Glutamatergic neuron (in vitro differentiated cells): ENCODE data around the gene SLC25A47. TPM values are rescaled to one million over a fixed set of nuclear protein-coding genes. Genes with fewer than 3 reads are reported as not detected.
"Not testable (repeated sequence)": the region's sequence is repeated elsewhere in the genome, so short reads cannot be mapped to it uniquely, and the experiment has no call there.

ENCODE experiments used
- DNase-seq: peaks from one replicate; pipeline ENCODE4 v3.0.0; 2022
- H3K27ac Mint-ChIP-seq: one replicate; pipeline ENCODE4 v1.8.0; 2020; ENCODE audit warnings: mild to moderate bottlenecking, mixed read lengths, inconsistent platforms; ENCODE audit not compliant: unreplicated experiment
- H3K27me3 Mint-ChIP-seq: one replicate; pipeline ENCODE4 v1.8.0; 2020; ENCODE audit warnings: mild to moderate bottlenecking, moderate library complexity, mixed read lengths, inconsistent platforms; ENCODE audit not compliant: unreplicated experiment
- H3K36me3 Mint-ChIP-seq: one replicate; pipeline ENCODE4 v1.8.0; 2020; ENCODE audit warnings: mild to moderate bottlenecking, mixed read lengths, inconsistent platforms; ENCODE audit not compliant: unreplicated experiment
- H3K4me1 Mint-ChIP-seq: one replicate; pipeline ENCODE4 v1.8.0; 2020; ENCODE audit warnings: mild to moderate bottlenecking, low read depth, mixed read lengths, inconsistent platforms; ENCODE audit not compliant: unreplicated experiment
- H3K4me3 Mint-ChIP-seq: one replicate; pipeline ENCODE4 v1.8.0; 2020; ENCODE audit warnings: mild to moderate bottlenecking, mixed read lengths, inconsistent platforms; ENCODE audit not compliant: unreplicated experiment
- H3K9me3 Mint-ChIP-seq: one replicate; pipeline ENCODE4 v1.8.0; 2020; ENCODE audit warnings: mild to moderate bottlenecking, moderate library complexity, mixed read lengths, inconsistent platforms; ENCODE audit not compliant: unreplicated experiment
- CTCF ChIP-seq: fragments of 200-600 bp; sonication (generic); IDR thresholded peaks from one replicate; pipeline ENCODE4 v1.5.0; 2021; ENCODE audit not compliant: partially characterized antibody, unreplicated experiment
- total RNA-seq: library from RNA; stranded (reverse); fragmentation: NEBNext Ultra II Directional; extraction: Animal tissue kit (Norgen Biotek cat#: 25700); gene quantifications from one replicate; pipeline ENCODE4 v1.2.1, GENCODE V29; 2021; ENCODE audit not compliant: unreplicated experiment

The SLC25A47 gene
- total RNA-seq, 1 donor from 2014 or later, result not detected

GRCh38 chr14:100296106-100296651 lies 27.0 kb upstream of the SLC25A47 start:
- Mint-ChIP-seq H3K4me1 (peaks cover 15% of the 10 kb centered on the region), H3K36me3 (no peaks in the 10 kb centered on the region), H3K9me3 (peaks cover 9% of the 10 kb centered on the region), H3K27ac (peak overlapping the region; percentile 17), H3K27me3 (peaks cover 10% of the 10 kb centered on the region), H3K4me3 (no peak overlapping the region)
- no peak for TF ChIP-seq CTCF
- DNase-seq, result no peak

GRCh38 chr14:100296729-100297128 lies 26.4 kb upstream of the SLC25A47 start:
- DNase-seq, H3K9me3 Mint-ChIP-seq, H3K27me3 Mint-ChIP-seq, H3K27ac Mint-ChIP-seq, H3K36me3 Mint-ChIP-seq, H3K4me3 Mint-ChIP-seq: not testable (repeated sequence)
- peaks cover 16% of the 10 kb centered on the region for H3K4me1 Mint-ChIP-seq

GRCh38 chr14:100297320-100298300 lies 25.5 kb upstream of the SLC25A47 start:
- Mint-ChIP-seq H3K4me3 (no peak overlapping the region), H3K36me3 (no peaks in the 10 kb centered on the region), H3K9me3 (peaks cover 11% of the 10 kb centered on the region), H3K27ac (no peak overlapping the region), H3K27me3 (peaks cover 8% of the 10 kb centered on the region), H3K4me1 (peaks cover 19% of the 10 kb centered on the region)
- peak; percentile 13 for DNase-seq
- no peak for TF ChIP-seq CTCF

- peaks cover 9% of the 10 kb centered on the region for H3K9me3 Mint-ChIP-seq
- peak overlapping the region; percentile 58 for H3K4me3 Mint-ChIP-seq
- peaks cover 8% of the 10 kb centered on the region for H3K27me3 Mint-ChIP-seq
- no peaks in the 10 kb centered on the region for H3K36me3 Mint-ChIP-seq
- H3K27ac Mint-ChIP-seq, result peak overlapping the region; percentile 55
- DNase-seq, result peak; percentile 48
- TF ChIP-seq CTCF, result no peak
- H3K4me1 Mint-ChIP-seq, result peaks cover 21% of the 10 kb centered on the region
These were observed 24.4 kb upstream of the SLC25A47 start for GRCh38 chr14:100298551-100299237.

- Mint-ChIP-seq H3K9me3 (peaks cover 11% of the 10 kb centered on the region), H3K36me3 (no peaks in the 10 kb centered on the region), H3K27me3 (peaks cover 8% of the 10 kb centered on the region)
These were observed 23.9 kb upstream of the SLC25A47 start for GRCh38 chr14:100299238-100299560.

More at GRCh38 chr14:100299238-100299560, 23.9 kb upstream of the SLC25A47 start:
- peak; percentile 11 for DNase-seq
- Mint-ChIP-seq H3K4me1 (peaks cover 22% of the 10 kb centered on the region), H3K27ac (peak overlapping the region; percentile 55), H3K4me3 (peak overlapping the region; percentile 58)
- TF ChIP-seq CTCF, result no peak
